GM23338 (cell line): ENCODE results near the gene COL1A2. TPM values are rescaled to one million over a fixed set of nuclear protein-coding genes. Genes with fewer than 3 reads are reported as not detected.

ENCODE experiments used
- ATAC-seq: fragments of 200-7000 bp; cut with Tn5 transposase; 3 replicates; pipeline ENCODE4 v1.9.1; 2020
- DNase-seq: peaks from one replicate; pipeline ENCODE4 v3.0.0-alpha.2; 2015; ENCODE audit warnings: low spot score
- H2AFZ ChIP-seq: fragments of 200-600 bp; sonication (generic); 2 replicates; pipeline ENCODE4 v1.8.0; 2016; ENCODE audit warnings: antibody characterized with exemption, mild to moderate bottlenecking, moderate library complexity
- H3F3A ChIP-seq: fragments of 200-600 bp; sonication (generic); replicated peaks from 2 replicates; pipeline ENCODE4 v1.8.0; 2017; ENCODE audit warnings: antibody characterized with exemption, mixed run types, low read depth
- H3K27ac ChIP-seq: fragments of 200-600 bp; sonication (generic); 2 replicates; pipeline ENCODE4 v1.6.1; 2016; ENCODE audit warnings: low read depth
- H3K27me3 ChIP-seq: fragments of 200-600 bp; sonication (generic); 2 replicates; pipeline ENCODE4 v1.8.0; 2016; ENCODE audit warnings: mild to moderate bottlenecking, mixed run types, moderate library complexity; ENCODE audit not compliant: insufficient read depth
- H3K36me3 ChIP-seq: fragments of 200-600 bp; sonication (generic); 2 replicates; pipeline ENCODE4 v1.8.0; 2016; ENCODE audit warnings: mild to moderate bottlenecking; ENCODE audit not compliant: insufficient read depth
- H3K4me1 ChIP-seq: fragments of 200-600 bp; sonication (generic); 2 replicates; pipeline ENCODE4 v1.8.0; 2016; ENCODE audit warnings: mild to moderate bottlenecking, moderate library complexity; ENCODE audit not compliant: insufficient read depth
- H3K4me2 ChIP-seq: fragments of 200-600 bp; sonication (generic); 2 replicates; pipeline ENCODE4 v1.7.1; 2017; ENCODE audit warnings: mixed run types
- H3K4me3 ChIP-seq: fragments of 200-600 bp; sonication (generic); 2 replicates; pipeline ENCODE4 v1.6.1; 2016; ENCODE audit warnings: mixed run types
- H3K79me2 ChIP-seq: fragments of 200-600 bp; sonication (generic); replicated peaks from 2 replicates; pipeline ENCODE4 v1.8.0; 2017; ENCODE audit warnings: mild to moderate bottlenecking; ENCODE audit not compliant: insufficient read depth
- H3K9me2 ChIP-seq: fragments of 200-600 bp; sonication (generic); 2 replicates; pipeline ENCODE4 v1.8.0; 2017; ENCODE audit not compliant: insufficient read depth
- H4K20me1 ChIP-seq: fragments of 200-600 bp; sonication (generic); replicated peaks from 2 replicates; pipeline ENCODE4 v1.8.0; 2017; ENCODE audit warnings: mild to moderate bottlenecking; ENCODE audit not compliant: insufficient read depth
- H3K27ac Mint-ChIP-seq: 2 replicates; pipeline ENCODE4 v1.8.0; 2020; ENCODE audit warnings: inconsistent platforms, mild to moderate bottlenecking, moderate library complexity, mixed read lengths
- H3K27me3 Mint-ChIP-seq: 3 replicates; pipeline ENCODE4 v1.8.0; 2022; ENCODE audit warnings: low read depth, mild to moderate bottlenecking, moderate library complexity, mixed read lengths, inconsistent platforms; ENCODE audit not compliant: insufficient read depth, poor library complexity
- H3K36me3 Mint-ChIP-seq: 3 replicates; pipeline ENCODE4 v1.8.0; 2021; ENCODE audit warnings: low read depth, mild to moderate bottlenecking, inconsistent platforms, moderate library complexity, mixed read lengths
- H3K4me1 Mint-ChIP-seq: 3 replicates; pipeline ENCODE4 v1.8.0; 2020; ENCODE audit warnings: mild to moderate bottlenecking, inconsistent platforms, mixed read lengths
- H3K4me3 Mint-ChIP-seq: 3 replicates; pipeline ENCODE4 v1.8.0; 2021; ENCODE audit warnings: moderate library complexity, mild to moderate bottlenecking, inconsistent platforms, mixed read lengths
- H3K9me3 Mint-ChIP-seq: 3 replicates; pipeline ENCODE4 v1.8.0; 2020; ENCODE audit warnings: moderate library complexity, mild to moderate bottlenecking, inconsistent platforms, mixed read lengths
- CREB1 ChIP-seq: fragments of 250-450 bp; sonication (Bioruptor Pico); IDR thresholded peaks from 2 replicates; pipeline ENCODE4 v1.5.0; 2020; ENCODE audit warnings: low read depth, mild to moderate bottlenecking, moderate library complexity
- ETS1 ChIP-seq: IDR thresholded peaks from 2 replicates; pipeline ENCODE4 v1.6.1; 2016; ENCODE audit warnings: antibody characterized with exemption
- EZH2 ChIP-seq: fragments of 200-600 bp; sonication (generic); IDR thresholded peaks from one replicate; pipeline ENCODE4 v1.8.0; 2017; ENCODE audit warnings: antibody characterized with exemption, mild to moderate bottlenecking, low read depth; ENCODE audit not compliant: unreplicated experiment
- EZH2phosphoT487 ChIP-seq: fragments of 200-600 bp; sonication (generic); IDR thresholded peaks from one replicate; pipeline ENCODE4 v1.8.1; 2018; ENCODE audit warnings: antibody characterized with exemption; ENCODE audit not compliant: unreplicated experiment
- JUNB ChIP-seq: IDR thresholded peaks from one replicate; pipeline ENCODE4 v1.6.1; 2016; ENCODE audit warnings: antibody characterized with exemption; ENCODE audit not compliant: unreplicated experiment
- NANOG ChIP-seq: IDR thresholded peaks from 2 replicates; pipeline ENCODE4 v1.6.1; 2016; ENCODE audit warnings: antibody characterized with exemption, borderline replicate concordance
- POLR2AphosphoS5 ChIP-seq: IDR thresholded peaks from 2 replicates; pipeline ENCODE4 v1.6.1; 2016; ENCODE audit warnings: antibody characterized with exemption, low read depth
- STAT1 ChIP-seq: IDR thresholded peaks from one replicate; pipeline ENCODE4 v1.6.1; 2016; ENCODE audit warnings: antibody characterized with exemption; ENCODE audit not compliant: unreplicated experiment
- ZNF331 ChIP-seq: fragments of 250-450 bp; sonication (Bioruptor Pico); IDR thresholded peaks from 2 replicates; pipeline ENCODE4 v1.5.0; 2020; ENCODE audit warnings: low read depth, mild to moderate bottlenecking, moderate library complexity
- polyA plus RNA-seq: library from polyadenylated mRNA; unstranded; fragments of >200 nt; fragmentation: Nextera tagmentation; extraction: Ambion mirVana; gene quantifications from 2 replicates; pipeline ENCODE4 v1.2.1, GENCODE V29; 2016
- total RNA-seq: library from RNA; depleted of rRNA; stranded (reverse); fragments of >200 nt; shearing (Covaris generic); gene quantifications from 2 replicates; pipeline ENCODE4 v1.2.3, GENCODE V29; 2014
- TF ChIP-seq, protein P1 (sequence below): IDR thresholded peaks from one replicate; pipeline ENCODE4 v1.6.1; 2018; ENCODE audit warnings: antibody characterized with exemption; ENCODE audit not compliant: unreplicated experiment
- TF ChIP-seq, protein P2 (sequence below), 2 experiments: fragments of 200-600 bp in 1 of 2; sonication (generic) in 1 of 2; conservative IDR thresholded peaks; 2 replicates each; pipeline versions ENCODE4 v1.5.1 to v1.6.1; 2016 to 2017; ENCODE audit warnings: antibody characterized with exemption in 2 of 2, low read depth in 2 of 2, mild to moderate bottlenecking in 2 of 2, moderate library complexity in 1 of 2

The COL1A2 gene
- total and polyA plus RNA-seq, 2 experiments from 2014 or later: 32.0 to 67.0 TPM

GRCh38 chr7:94471604-94472003 lies 76.9 kb downstream of the COL1A2 start (continued):
- TF ChIP-seq, protein P1, sequence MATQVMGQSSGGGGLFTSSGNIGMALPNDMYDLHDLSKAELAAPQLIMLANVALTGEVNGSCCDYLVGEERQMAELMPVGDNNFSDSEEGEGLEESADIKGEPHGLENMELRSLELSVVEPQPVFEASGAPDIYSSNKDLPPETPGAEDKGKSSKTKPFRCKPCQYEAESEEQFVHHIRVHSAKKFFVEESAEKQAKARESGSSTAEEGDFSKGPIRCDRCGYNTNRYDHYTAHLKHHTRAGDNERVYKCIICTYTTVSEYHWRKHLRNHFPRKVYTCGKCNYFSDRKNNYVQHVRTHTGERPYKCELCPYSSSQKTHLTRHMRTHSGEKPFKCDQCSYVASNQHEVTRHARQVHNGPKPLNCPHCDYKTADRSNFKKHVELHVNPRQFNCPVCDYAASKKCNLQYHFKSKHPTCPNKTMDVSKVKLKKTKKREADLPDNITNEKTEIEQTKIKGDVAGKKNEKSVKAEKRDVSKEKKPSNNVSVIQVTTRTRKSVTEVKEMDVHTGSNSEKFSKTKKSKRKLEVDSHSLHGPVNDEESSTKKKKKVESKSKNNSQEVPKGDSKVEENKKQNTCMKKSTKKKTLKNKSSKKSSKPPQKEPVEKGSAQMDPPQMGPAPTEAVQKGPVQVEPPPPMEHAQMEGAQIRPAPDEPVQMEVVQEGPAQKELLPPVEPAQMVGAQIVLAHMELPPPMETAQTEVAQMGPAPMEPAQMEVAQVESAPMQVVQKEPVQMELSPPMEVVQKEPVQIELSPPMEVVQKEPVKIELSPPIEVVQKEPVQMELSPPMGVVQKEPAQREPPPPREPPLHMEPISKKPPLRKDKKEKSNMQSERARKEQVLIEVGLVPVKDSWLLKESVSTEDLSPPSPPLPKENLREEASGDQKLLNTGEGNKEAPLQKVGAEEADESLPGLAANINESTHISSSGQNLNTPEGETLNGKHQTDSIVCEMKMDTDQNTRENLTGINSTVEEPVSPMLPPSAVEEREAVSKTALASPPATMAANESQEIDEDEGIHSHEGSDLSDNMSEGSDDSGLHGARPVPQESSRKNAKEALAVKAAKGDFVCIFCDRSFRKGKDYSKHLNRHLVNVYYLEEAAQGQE: no peak
- TF ChIP-seq EZH2phosphoT487 (no peak), NANOG (no peak), JUNB (no peak), STAT1 (no peak)

DNA sequence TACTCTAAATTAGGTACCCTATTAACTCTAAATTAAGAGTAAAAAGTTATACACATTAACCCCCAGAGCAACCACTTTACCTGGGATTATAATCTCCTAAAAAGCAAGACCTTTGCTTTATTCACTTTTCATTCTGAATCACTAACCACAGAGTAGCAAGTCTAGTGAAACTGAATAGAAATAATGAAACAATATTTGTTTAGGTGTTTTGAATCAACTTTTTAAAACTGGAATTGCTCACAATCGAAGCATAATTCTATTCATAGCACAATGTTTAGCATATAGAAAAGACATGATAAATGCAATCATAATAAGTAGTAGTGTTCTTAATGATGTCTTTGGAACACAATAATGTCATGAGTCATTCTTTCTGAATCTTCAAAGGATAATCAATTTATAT lies 77.9 kb downstream of the COL1A2 start:
- Histone ChIP-seq H4K20me1 (no peaks in the 10 kb centered on the region), H3F3A (no peaks in the 10 kb centered on the region), H3K4me3 (no peak overlapping the region), H3K36me3 (no peaks in the 10 kb centered on the region), H2AFZ (no peak overlapping the region), H3K79me2 (no peaks in the 10 kb centered on the region), H3K9me2 (no peaks in the 10 kb centered on the region), H3K27me3 (no peaks in the 10 kb centered on the region), H3K27ac (no peak overlapping the region), H3K4me2 (no peak overlapping the region), H3K4me1 (no peaks in the 10 kb centered on the region)
- no peak for DNase-seq
- ATAC-seq: no peak
- TF ChIP-seq CREB1 (CRISPR knock-in tag) (no peak), EZH2 (no peak), STAT1 (no peak), NANOG (no peak), POLR2AphosphoS5 (no peak), ZNF331 (CRISPR knock-in tag) (no peak), ETS1 (no peak), EZH2phosphoT487 (no peak)
- TF ChIP-seq, protein P2, sequence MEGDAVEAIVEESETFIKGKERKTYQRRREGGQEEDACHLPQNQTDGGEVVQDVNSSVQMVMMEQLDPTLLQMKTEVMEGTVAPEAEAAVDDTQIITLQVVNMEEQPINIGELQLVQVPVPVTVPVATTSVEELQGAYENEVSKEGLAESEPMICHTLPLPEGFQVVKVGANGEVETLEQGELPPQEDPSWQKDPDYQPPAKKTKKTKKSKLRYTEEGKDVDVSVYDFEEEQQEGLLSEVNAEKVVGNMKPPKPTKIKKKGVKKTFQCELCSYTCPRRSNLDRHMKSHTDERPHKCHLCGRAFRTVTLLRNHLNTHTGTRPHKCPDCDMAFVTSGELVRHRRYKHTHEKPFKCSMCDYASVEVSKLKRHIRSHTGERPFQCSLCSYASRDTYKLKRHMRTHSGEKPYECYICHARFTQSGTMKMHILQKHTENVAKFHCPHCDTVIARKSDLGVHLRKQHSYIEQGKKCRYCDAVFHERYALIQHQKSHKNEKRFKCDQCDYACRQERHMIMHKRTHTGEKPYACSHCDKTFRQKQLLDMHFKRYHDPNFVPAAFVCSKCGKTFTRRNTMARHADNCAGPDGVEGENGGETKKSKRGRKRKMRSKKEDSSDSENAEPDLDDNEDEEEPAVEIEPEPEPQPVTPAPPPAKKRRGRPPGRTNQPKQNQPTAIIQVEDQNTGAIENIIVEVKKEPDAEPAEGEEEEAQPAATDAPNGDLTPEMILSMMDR (conservative IDR thresholded peaks at IDR 0.05; ENCODE audit: low read depth in 2 of 2): no peak
- Mint-ChIP-seq H3K9me3 (no peaks in the 10 kb centered on the region; the same call in 2 of the 3 replicates), H3K4me1 (peaks cover 5% of the 10 kb centered on the region), H3K27ac (no peak overlapping the region), H3K36me3 (no peaks in the 10 kb centered on the region), H3K4me3 (no peak overlapping the region), H3K27me3 (no peaks in the 10 kb centered on the region)
